Esophagus muscularis mucosa (tissue), 3 donors: ENCODE measurements around the gene HES1.

Source experiments
- POLR2AphosphoS5 ChIP-seq, 2 donors: sonication (generic); formaldehyde crosslinking; IDR thresholded peaks; one replicate each; pipeline ENCODE4 v1.6.1; 2017; ENCODE audit warnings: antibody characterized with exemption in 2 of 2
- TF ChIP-seq, protein P1 (sequence below), 3 experiments: fragments of 200-600 bp in 2 of 3; fragments of 450-650 bp in 1 of 3; sonication (generic) in 2 of 3; IDR thresholded peaks; one replicate each; pipeline ENCODE4 v1.5.1; 2017 to 2019; ENCODE audit warnings: antibody characterized with exemption in 3 of 3, mild to moderate bottlenecking in 2 of 3, moderate library complexity in 1 of 3

DNA sequence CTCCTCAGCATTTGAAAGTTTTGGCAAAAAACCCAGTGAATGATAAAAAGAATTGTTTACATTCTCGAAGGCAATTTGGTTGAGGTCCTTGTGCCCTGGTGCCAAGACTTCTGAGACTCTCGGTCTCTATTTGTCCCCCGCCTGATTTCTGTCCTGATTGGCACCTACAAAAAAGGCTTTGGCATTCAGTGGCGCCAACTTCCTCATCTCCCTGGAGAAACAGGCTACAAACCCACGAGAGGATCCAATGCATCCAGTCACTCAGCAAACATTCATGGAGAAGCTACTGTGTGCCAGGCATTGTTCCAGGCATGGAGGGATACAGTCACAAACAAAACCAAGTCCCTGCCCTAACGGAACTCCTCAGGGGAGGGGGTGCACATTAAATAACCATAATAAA is 42.7 kb downstream of the HES1 start:
- TF ChIP-seq, protein P1, sequence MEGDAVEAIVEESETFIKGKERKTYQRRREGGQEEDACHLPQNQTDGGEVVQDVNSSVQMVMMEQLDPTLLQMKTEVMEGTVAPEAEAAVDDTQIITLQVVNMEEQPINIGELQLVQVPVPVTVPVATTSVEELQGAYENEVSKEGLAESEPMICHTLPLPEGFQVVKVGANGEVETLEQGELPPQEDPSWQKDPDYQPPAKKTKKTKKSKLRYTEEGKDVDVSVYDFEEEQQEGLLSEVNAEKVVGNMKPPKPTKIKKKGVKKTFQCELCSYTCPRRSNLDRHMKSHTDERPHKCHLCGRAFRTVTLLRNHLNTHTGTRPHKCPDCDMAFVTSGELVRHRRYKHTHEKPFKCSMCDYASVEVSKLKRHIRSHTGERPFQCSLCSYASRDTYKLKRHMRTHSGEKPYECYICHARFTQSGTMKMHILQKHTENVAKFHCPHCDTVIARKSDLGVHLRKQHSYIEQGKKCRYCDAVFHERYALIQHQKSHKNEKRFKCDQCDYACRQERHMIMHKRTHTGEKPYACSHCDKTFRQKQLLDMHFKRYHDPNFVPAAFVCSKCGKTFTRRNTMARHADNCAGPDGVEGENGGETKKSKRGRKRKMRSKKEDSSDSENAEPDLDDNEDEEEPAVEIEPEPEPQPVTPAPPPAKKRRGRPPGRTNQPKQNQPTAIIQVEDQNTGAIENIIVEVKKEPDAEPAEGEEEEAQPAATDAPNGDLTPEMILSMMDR (IDR thresholded peaks at IDR 0.05): no peak
- no peak for TF ChIP-seq POLR2AphosphoS5 (IDR thresholded peaks at IDR 0.05)
